Breast epithelium (tissue), 3 donors: ENCODE data around the gene ZMYND8.

Experiments used
- CTCF ChIP-seq, 3 donors: fragments of 450-650 bp; IDR thresholded peaks; one replicate each; pipeline ENCODE4 v1.5.1; 2016 to 2017; ENCODE audit warnings: antibody characterized with exemption in 3 of 3, mild to moderate bottlenecking in 3 of 3, moderate library complexity in 3 of 3
- POLR2A ChIP-seq: fragments of 450-650 bp; IDR thresholded peaks from one replicate; pipeline ENCODE4 v1.6.1; 2016; ENCODE audit warnings: antibody characterized with exemption, mild to moderate bottlenecking, moderate library complexity
- POLR2AphosphoS5 ChIP-seq, 3 donors: sonication (generic); formaldehyde crosslinking; IDR thresholded peaks; one replicate each; pipeline ENCODE4 v1.6.1; 2017; ENCODE audit warnings: antibody characterized with exemption in 3 of 3

- TF ChIP-seq CTCF (IDR thresholded peaks at IDR 0.05) = no peak
- TF ChIP-seq POLR2A = no peak
- no peak for TF ChIP-seq POLR2AphosphoS5 (IDR thresholded peaks at IDR 0.05)
These were observed 98.7 kb downstream of the ZMYND8 start for GRCh38 chr20:47257771-47258170.
